AML-193 (cell line): ENCODE results near the gene PPP1R15A.
"Not testable (repeated sequence)": the region's sequence is repeated elsewhere in the genome, so short reads cannot be mapped to it uniquely, and the experiment has no call there.

ENCODE experiments used
- DNase-seq, 2 experiments: peaks; one replicate each; lab custom pipeline; 2025; lab: John Stamatoyannopoulos, UW

PPP1R15A gene

GRCh38 chr19:48859711-48860572 lies 12.3 kb upstream of the PPP1R15A start:
- DNase-seq: peak; percentile 71 to 79

- DNase-seq: no peak
These were observed 10.9 kb upstream of the PPP1R15A start for GRCh38 chr19:48861313-48861712.

- DNase-seq: no peak
These were observed 9.4 kb upstream of the PPP1R15A start for GRCh38 chr19:48862827-48863226.

DNA sequence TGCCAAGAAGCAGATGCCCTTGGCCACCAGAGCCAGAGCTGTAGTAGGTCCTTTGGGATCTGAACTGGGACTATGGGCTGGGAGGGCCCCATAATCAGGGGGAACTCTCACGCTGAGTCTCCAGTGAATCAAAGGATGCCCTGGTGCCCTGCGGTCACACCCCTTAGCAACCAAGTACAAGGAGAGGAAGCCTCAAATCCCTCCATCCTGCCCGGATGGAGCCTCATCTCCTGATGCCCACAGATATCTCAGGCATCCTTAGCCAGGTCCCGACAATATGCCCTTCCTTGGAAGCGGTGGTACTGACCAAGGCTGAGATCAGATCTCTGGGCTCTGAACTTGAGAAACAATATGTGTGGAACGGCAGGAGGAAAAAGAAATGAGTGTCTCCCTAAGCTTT lies 5.5 kb upstream of the PPP1R15A start:
- DNase-seq: no peak

- no peak for DNase-seq
These were observed 5.0 kb upstream of the PPP1R15A start for GRCh38 chr19:48867123-48867745.

DNA sequence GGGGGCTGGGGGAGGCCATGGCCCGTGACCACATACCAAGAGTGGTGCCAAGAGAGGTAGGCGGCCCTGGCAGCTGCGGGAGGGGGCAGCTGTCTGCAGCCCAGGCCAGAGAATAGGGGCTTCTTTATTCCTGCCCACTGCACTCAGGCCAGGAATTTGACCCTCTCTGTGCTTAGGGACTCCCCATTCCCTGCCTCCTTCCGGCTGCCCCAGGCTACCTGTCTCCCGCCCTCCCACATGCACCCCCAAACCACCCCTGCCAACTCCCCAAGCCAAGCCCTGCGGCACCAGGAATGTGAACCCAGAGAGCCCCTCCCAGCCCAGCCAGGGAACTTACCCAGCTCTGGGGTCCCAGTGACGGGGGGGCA lies 4.5 kb upstream of the PPP1R15A start:
- DNase-seq: no peak

- no peak for DNase-seq
These were observed 3.9 kb upstream of the PPP1R15A start, which contains the start of gene PLEKHA4 for GRCh38 chr19:48868114-48868886. TSS of gene PLEKHA4 (minus strand) at chr19:48868617. CDS start at chr19:48867620, 997 bp downstream.

- no peak for DNase-seq
These were observed 2.2 kb upstream of the PPP1R15A start for GRCh38 chr19:48870048-48870447.

DNA sequence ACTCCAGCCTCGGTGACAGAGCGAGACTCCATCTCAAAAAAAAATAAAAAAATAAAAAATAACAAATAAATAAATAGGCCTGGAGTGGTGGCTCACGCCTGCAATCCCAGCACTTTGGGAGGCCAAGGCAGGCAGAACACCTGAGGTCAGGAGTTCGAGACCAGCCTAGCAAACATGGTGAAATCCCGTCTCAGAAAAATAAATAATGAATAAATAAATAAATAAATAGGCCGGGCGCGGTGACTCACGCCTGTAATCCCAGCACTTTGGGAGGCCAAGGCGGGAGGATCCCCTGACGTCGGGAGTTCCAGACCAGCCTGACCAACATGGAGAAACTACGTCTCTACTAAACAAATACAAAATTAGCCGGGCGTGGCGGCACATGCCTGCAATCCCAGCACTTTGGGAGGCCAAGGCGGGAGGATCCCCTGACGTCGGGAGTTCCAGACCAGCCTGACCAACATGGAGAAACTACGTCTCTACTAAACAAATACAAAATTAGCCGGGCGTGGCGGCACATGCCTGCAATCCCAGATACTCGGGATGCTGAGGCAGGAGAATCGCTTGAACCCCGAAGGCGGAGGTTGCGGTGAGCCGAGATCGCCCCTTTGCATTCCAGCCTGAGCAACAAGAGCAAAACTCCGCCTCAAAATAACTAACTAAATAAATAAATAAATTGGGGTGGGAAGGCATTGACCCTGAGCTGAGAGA lies 595 bp upstream of the PPP1R15A start:
- DNase-seq: not testable (repeated sequence)

DNA sequence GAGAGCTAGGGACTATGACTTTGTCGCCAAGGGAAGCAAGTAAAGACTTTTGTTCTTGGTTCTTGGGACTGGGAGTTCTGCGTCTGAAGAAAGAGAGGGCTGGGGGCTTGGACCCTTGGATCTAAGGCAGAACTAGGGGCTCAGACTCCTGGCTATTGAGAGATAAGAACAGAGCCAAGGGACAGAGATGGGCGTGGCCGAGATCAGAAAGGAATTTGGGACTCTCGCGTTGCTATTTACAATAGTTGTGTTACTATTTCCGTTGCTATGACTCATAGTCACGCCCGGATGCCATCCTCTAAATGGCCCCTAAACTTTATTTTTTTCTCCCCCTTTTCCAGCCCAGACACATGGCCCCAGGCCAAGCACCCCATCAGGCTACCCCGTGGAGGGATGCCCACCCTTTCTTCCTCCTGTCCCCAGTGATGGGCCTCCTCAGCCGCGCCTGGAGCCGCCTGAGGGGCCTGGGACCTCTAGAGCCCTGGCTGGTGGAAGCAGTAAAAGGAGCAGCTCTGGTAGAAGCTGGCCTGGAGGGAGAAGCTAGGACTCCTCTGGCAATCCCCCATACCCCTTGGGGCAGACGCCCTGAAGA lies 759 bp downstream of the PPP1R15A start:
- DNase-seq: peak; percentile 87

- peak in 1 of 2 experiments; percentile 3 for DNase-seq
These were observed 1.5 kb downstream of the PPP1R15A start for GRCh38 chr19:48873476-48874302.

- no peak for DNase-seq
These were observed 2.3 kb downstream of the PPP1R15A start for GRCh38 chr19:48874303-48875135.

GRCh38 chr19:48876043-48876981 lies 4.1 kb downstream of the PPP1R15A start:
- not testable (repeated sequence) for DNase-seq

DNA sequence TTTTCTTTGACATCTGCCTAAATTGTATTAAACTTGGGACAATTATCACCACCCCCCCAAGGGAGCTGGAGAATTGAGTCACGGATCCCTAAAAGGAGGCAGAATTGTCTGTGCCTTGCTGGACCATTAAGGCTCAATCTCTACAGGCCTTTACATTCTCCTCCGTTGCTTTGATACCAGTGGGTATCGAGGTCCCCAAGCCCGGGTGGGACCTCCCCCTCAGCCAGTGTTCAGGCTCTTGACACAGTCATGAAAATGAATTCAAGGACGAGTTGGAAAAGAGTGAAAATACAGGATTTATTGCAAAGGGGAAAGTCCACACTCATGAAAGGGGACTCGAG lies 5.6 kb downstream of the PPP1R15A start:
- DNase-seq: no peak

GRCh38 chr19:48878196-48879024 lies 6.2 kb downstream of the PPP1R15A start:
- DNase-seq: no peak

DNA sequence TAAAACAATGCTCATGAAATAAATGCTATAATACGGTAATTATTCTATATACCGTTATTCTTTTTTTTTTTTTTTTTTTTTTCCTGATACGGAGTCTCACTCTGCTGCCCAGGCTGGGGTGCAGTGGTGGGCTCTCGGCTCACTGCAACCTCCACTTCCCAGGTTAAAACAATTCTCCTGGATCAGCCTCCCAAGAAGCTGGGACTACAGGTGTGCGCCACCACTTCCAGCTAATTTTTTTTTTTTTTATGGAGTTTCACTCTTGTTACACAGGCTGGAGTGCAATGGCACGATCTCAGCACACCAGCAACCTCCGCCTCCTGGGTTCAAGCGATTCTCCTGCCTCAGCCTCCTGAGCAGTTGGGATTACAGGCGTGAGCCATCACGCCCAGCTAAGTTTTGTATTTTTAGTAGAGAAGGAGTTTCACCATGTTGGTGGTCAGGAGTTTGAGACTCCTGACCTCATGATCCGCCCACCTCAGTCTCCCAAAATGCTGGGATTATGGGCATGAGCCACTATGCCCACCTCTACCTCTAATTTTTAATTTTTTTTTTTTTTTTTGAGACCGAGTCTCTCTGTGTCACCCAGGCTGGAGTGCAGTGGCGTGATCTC lies 6.9 kb downstream of the PPP1R15A start:
- no peak for DNase-seq

DNA sequence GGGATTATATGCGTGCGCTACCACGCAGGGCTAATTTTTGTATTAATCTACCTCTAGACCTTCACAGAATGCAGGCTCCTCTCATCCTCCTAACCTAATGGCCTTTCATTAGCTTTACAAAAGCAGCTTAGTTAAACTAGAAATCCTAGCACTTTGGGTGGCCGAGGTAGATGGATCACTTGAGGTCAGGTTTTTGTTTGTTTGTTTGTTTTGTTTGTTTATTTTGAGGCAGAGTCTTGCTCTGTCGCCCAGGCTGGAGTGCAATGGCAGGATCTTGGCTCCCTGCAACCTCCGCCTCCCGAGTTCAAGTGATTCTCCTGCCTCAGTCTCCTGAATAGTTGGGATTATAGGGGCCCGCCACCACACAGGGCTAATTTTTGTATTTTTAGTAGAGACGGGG lies 7.5 kb downstream of the PPP1R15A start:
- not testable (repeated sequence) for DNase-seq
